ENCODE data around the gene CCL25.
"Not testable (repeated sequence)": the region's sequence is repeated elsewhere in the genome, so short reads cannot be mapped to it uniquely, and the experiment has no call there.

CCL25 gene

GRCh38 chr19:8052464-8052859, at the start of gene CCL25:
Gene CCL25 (plus strand): TSS chr19:8052760. CDS start chr19:8053050, 290 bp downstream.
- no peak for DNase-seq
- TF ChIP-seq POLR2A (IDR thresholded peaks at IDR 0.05; ENCODE audit: low read length) (no peak), GATA1 (IDR thresholded peaks at IDR 0.05; ENCODE audit: low read depth, low read length) (no peak)

GRCh38 chr19:8004001-8004400, 48.6 kb upstream of the CCL25 start:
- TF ChIP-seq GATA1 (IDR thresholded peaks at IDR 0.05; ENCODE audit: low read depth, low read length) = no peak
- TF ChIP-seq POLR2A (IDR thresholded peaks at IDR 0.05; ENCODE audit: low read length) = no peak
- no peak for DNase-seq

- TF ChIP-seq GATA1 (IDR thresholded peaks at IDR 0.05; ENCODE audit: low read depth, low read length) = no peak
- no peak for TF ChIP-seq POLR2A (IDR thresholded peaks at IDR 0.05; ENCODE audit: low read length)
- DNase-seq = peak; percentile 46 to 62
Measured at GRCh38 chr19:8004723-8005513, 47.6 kb upstream of the CCL25 start.

- no peak for TF ChIP-seq GATA1 (IDR thresholded peaks at IDR 0.05; ENCODE audit: low read depth, low read length)
- TF ChIP-seq POLR2A (IDR thresholded peaks at IDR 0.05; ENCODE audit: low read length) = peak; percentile 80
- peak; percentile 95 to 98 for DNase-seq
Measured at GRCh38 chr19:8005534-8006256, 46.9 kb upstream of the CCL25 start, which contains the start of gene ELAVL1. Gene ELAVL1 (minus strand): TSS chr19:8005641. CDS start chr19:7991815, 13,826 bp downstream.

GRCh38 chr19:8017808-8018207, 34.8 kb upstream of the CCL25 start:
- no peak for TF ChIP-seq POLR2A (IDR thresholded peaks at IDR 0.05; ENCODE audit: low read length)
- no peak for TF ChIP-seq GATA1 (IDR thresholded peaks at IDR 0.05; ENCODE audit: low read depth, low read length)
- DNase-seq = peak; percentile 79 to 83

- TF ChIP-seq GATA1 (IDR thresholded peaks at IDR 0.05; ENCODE audit: low read depth, low read length) = no peak
- TF ChIP-seq POLR2A (IDR thresholded peaks at IDR 0.05; ENCODE audit: low read length) = no peak
- no peak for DNase-seq
Measured at GRCh38 chr19:8020681-8021080, 31.9 kb upstream of the CCL25 start.

GRCh38 chr19:8021374-8021773, 31.2 kb upstream of the CCL25 start:
- TF ChIP-seq GATA1 (IDR thresholded peaks at IDR 0.05; ENCODE audit: low read depth, low read length) (no peak), POLR2A (IDR thresholded peaks at IDR 0.05; ENCODE audit: low read length) (no peak)

GRCh38 chr19:8022275-8022674, 30.3 kb upstream of the CCL25 start:
- no peak for DNase-seq

More at GRCh38 chr19:8021374-8021773, 31.2 kb upstream of the CCL25 start:
- no peak for DNase-seq

GRCh38 chr19:8023371-8023770, 29.2 kb upstream of the CCL25 start:
- no peak for DNase-seq
- no peak for TF ChIP-seq GATA1 (IDR thresholded peaks at IDR 0.05; ENCODE audit: low read depth, low read length)
- no peak for TF ChIP-seq POLR2A (IDR thresholded peaks at IDR 0.05; ENCODE audit: low read length)

More at GRCh38 chr19:8022275-8022674, 30.3 kb upstream of the CCL25 start:
- no peak for TF ChIP-seq GATA1 (IDR thresholded peaks at IDR 0.05; ENCODE audit: low read depth, low read length)
- TF ChIP-seq POLR2A (IDR thresholded peaks at IDR 0.05; ENCODE audit: low read length) = no peak

GRCh38 chr19:8024256-8024655, 28.3 kb upstream of the CCL25 start:
- DNase-seq = not testable (repeated sequence)

GRCh38 chr19:8025316-8025715, 27.2 kb upstream of the CCL25 start:
- TF ChIP-seq GATA1 (IDR thresholded peaks at IDR 0.05; ENCODE audit: low read depth, low read length) (no peak), POLR2A (IDR thresholded peaks at IDR 0.05; ENCODE audit: low read length) (no peak)
- peak in 1 of 2 experiments; percentile 33 for DNase-seq

GRCh38 chr19:8028951-8029491, 23.5 kb upstream of the CCL25 start:
- no peak for TF ChIP-seq POLR2A (IDR thresholded peaks at IDR 0.05; ENCODE audit: low read length)
- no peak for TF ChIP-seq GATA1 (IDR thresholded peaks at IDR 0.05; ENCODE audit: low read depth, low read length)
- DNase-seq = no peak

GRCh38 chr19:8030960-8031359, 21.6 kb upstream of the CCL25 start:
- TF ChIP-seq POLR2A (IDR thresholded peaks at IDR 0.05; ENCODE audit: low read length) (no peak), GATA1 (IDR thresholded peaks at IDR 0.05; ENCODE audit: low read depth, low read length) (no peak)
- DNase-seq = no peak

Data from erythroblast (primary cell).